ENCODE data around the gene LYSMD4.

DNA sequence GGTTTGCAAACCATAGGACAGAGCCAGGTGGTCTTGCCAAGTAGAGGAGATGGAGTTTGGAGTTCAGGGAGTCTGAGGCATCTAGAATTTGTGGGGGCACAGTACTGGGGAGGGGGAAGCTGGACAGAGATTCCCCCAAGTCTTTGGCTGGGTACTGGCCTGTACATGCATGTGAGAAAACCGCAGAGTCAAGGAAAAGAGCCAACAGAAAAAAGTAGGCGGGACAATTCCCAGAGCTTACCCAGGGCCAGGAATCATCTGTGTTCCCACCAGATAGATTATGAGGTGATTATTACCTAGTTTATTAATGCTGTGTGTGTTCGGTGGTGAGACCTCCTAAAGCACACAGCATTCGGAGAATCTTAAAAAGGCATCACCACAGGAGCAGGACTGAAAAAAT, 11.3 kb downstream of the LYSMD4 start:
- TF ChIP-seq, protein P1, sequence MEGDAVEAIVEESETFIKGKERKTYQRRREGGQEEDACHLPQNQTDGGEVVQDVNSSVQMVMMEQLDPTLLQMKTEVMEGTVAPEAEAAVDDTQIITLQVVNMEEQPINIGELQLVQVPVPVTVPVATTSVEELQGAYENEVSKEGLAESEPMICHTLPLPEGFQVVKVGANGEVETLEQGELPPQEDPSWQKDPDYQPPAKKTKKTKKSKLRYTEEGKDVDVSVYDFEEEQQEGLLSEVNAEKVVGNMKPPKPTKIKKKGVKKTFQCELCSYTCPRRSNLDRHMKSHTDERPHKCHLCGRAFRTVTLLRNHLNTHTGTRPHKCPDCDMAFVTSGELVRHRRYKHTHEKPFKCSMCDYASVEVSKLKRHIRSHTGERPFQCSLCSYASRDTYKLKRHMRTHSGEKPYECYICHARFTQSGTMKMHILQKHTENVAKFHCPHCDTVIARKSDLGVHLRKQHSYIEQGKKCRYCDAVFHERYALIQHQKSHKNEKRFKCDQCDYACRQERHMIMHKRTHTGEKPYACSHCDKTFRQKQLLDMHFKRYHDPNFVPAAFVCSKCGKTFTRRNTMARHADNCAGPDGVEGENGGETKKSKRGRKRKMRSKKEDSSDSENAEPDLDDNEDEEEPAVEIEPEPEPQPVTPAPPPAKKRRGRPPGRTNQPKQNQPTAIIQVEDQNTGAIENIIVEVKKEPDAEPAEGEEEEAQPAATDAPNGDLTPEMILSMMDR (IDR thresholded peaks at IDR 0.05) = no peak
- no peak for TF ChIP-seq POLR2A (IDR thresholded peaks at IDR 0.05)
